MCF 10A (cell line): ENCODE data around the gene WNT3A. TPM values are rescaled to one million over a fixed set of nuclear protein-coding genes. Genes with fewer than 3 reads are reported as not detected.
"Not testable (repeated sequence)": the region's sequence is repeated elsewhere in the genome, so short reads cannot be mapped to it uniquely, and the experiment has no call there.

ENCODE experiments used
- BruUV-seq: library from RNA; stranded (reverse); fragments of 400-500 nt; replicated peaks from 2 replicates; lab custom pipeline; 2021; lab: Mats Ljungman, UMichigan
- CTCF ChIA-PET: fragments of 300-600 bp; sonication (Branson Sonifier 250); formaldehyde crosslinking; extraction: SDS; loops from one replicate; lab custom pipeline; 2021; ENCODE audit warnings: antibody characterized with exemption, inconsistent platforms; lab: Yijun Ruan, JAX
- POLR2A ChIA-PET: fragments of 300-600, 350-650 bp; sonication (Branson Sonifier 250); formaldehyde crosslinking; extraction: SDS; loops from one replicate; lab custom pipeline; 2020; ENCODE audit warnings: antibody characterized with exemption, inconsistent platforms; lab: Yijun Ruan, JAX
- DNase-seq: peaks from one replicate; pipeline ENCODE4 v3.0.0-alpha.2; 2018; ENCODE audit not compliant: unreplicated experiment
- H3K27ac Mint-ChIP-seq: one replicate; pipeline ENCODE4 v1.8.0; 2022; ENCODE audit warnings: mild to moderate bottlenecking, low read depth, mixed read lengths; ENCODE audit not compliant: unreplicated experiment
- H3K27me3 Mint-ChIP-seq: one replicate; pipeline ENCODE4 v1.8.0; 2022; ENCODE audit warnings: mixed read lengths; ENCODE audit not compliant: insufficient read depth, unreplicated experiment
- H3K36me3 Mint-ChIP-seq: one replicate; pipeline ENCODE4 v1.8.0; 2022; ENCODE audit warnings: mild to moderate bottlenecking, moderate library complexity, mixed read lengths; ENCODE audit not compliant: insufficient read depth, unreplicated experiment
- H3K4me1 Mint-ChIP-seq: one replicate; pipeline ENCODE4 v1.8.0; 2022; ENCODE audit warnings: mixed read lengths; ENCODE audit not compliant: insufficient read depth, unreplicated experiment
- H3K4me3 Mint-ChIP-seq: one replicate; pipeline ENCODE4 v1.8.0; 2022; ENCODE audit warnings: mild to moderate bottlenecking, moderate library complexity, mixed read lengths; ENCODE audit not compliant: unreplicated experiment
- H3K9me3 Mint-ChIP-seq: one replicate; pipeline ENCODE4 v1.8.0; 2022; ENCODE audit warnings: mixed read lengths; ENCODE audit not compliant: unreplicated experiment
- CTCF ChIP-seq: fragments of 200-600 bp; IDR thresholded peaks from one replicate; pipeline ENCODE4 v1.8.0; 2022; ENCODE audit warnings: antibody characterized with exemption, mild to moderate bottlenecking; ENCODE audit not compliant: unreplicated experiment
- intact Hi-C: fragments of 100-400 bp; cut with micrococcal nuclease; formaldehyde crosslinking; loops from 2 replicates; pipeline ENCODE4 v1.14.1; 2022
- total RNA-seq: library from RNA; stranded (reverse); gene quantifications from 2 replicates; pipeline ENCODE4 v1.2.3, GENCODE V29; 2022

The WNT3A gene
- total RNA-seq, 1 experiment from 2014 or later = not detected

- POLR2A ChIA-PET = interaction anchor here (0.7 to 1.0 kb wide), 3 partner anchors 9 to 102 kb away, joined by 3 to 4 read pairs (median 4); no protein-coding TSS in a partner anchor
- H3K36me3 Mint-ChIP-seq = no peaks in the 10 kb centered on the region
These were observed 44.9 kb upstream of the WNT3A start for GRCh38 chr1:227961651-227962466.

GRCh38 chr1:227966733-227967132, 40.1 kb upstream of the WNT3A start:
- H3K27ac Mint-ChIP-seq = peak overlapping the region; percentile 39
- CTCF ChIA-PET, H3K4me3 Mint-ChIP-seq, intact Hi-C loops, BruUV-seq, H3K9me3 Mint-ChIP-seq, POLR2A ChIA-PET, H3K36me3 Mint-ChIP-seq: not testable (repeated sequence)
- DNase-seq = peak; percentile 89
- peaks cover 20% of the 10 kb centered on the region for H3K27me3 Mint-ChIP-seq
- peaks cover 15% of the 10 kb centered on the region for H3K4me1 Mint-ChIP-seq

More at GRCh38 chr1:227961651-227962466, 44.9 kb upstream of the WNT3A start:
- no TSS peak for BruUV-seq
- Mint-ChIP-seq H3K27ac (no peak overlapping the region), H3K9me3 (no peaks in the 10 kb centered on the region), H3K4me3 (no peak overlapping the region), H3K27me3 (peaks cover 37% of the 10 kb centered on the region), H3K4me1 (peaks cover 7% of the 10 kb centered on the region)
- DNase-seq = no peak
- intact Hi-C loops = no loop called here
- CTCF ChIA-PET = interaction anchor here (0.6 to 1.7 kb wide), 7 partner anchors 8 to 479 kb away, joined by 3 to 10 read pairs (median 4); partner anchors contain the start of genes TRIM11 and WNT9A
- no peak for TF ChIP-seq CTCF

DNA sequence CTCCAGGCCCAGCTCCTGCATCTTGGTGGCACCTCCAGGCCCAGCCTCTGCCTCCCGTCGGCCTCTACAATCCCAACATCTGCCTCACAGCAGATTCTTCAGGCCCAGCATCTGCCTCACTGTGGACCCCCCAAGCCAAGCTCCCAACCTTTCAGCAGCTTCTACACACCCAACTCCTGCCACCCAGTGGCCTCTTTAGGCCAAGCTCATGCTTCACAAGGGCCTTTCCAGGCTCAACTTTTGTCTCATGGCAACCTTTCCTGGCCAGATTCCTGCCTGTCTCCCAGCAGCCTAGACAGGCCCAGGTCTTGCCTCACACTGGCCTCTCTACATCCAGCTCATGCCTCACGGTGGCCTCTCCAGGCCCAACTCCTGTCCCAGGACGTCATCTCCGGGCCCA, 39.0 kb upstream of the WNT3A start:
- H3K36me3 Mint-ChIP-seq, H3K4me3 Mint-ChIP-seq, BruUV-seq, intact Hi-C loops, POLR2A ChIA-PET, H3K9me3 Mint-ChIP-seq: not testable (repeated sequence)
- Mint-ChIP-seq H3K4me1 (peaks cover 18% of the 10 kb centered on the region), H3K27ac (peak overlapping the region; percentile 78), H3K27me3 (peaks cover 13% of the 10 kb centered on the region)
- DNase-seq = peak; percentile 45
- TF ChIP-seq CTCF = peak; percentile 9
- CTCF ChIA-PET = interaction anchor here (0.7 kb wide), 1 partner anchor 169 kb away, joined by 3 read pairs; no protein-coding TSS in a partner anchor

- not testable (repeated sequence) for H3K4me3 Mint-ChIP-seq, BruUV-seq
- H3K4me1 Mint-ChIP-seq = peaks cover 20% of the 10 kb centered on the region
These were observed 36.5 kb upstream of the WNT3A start for GRCh38 chr1:227970076-227970995.

GRCh38 chr1:227971216-227971615, 35.6 kb upstream of the WNT3A start:
- CTCF ChIA-PET = interaction anchor here (0.6 to 0.7 kb wide), 3 partner anchors 32 to 1106 kb away, joined by 3 read pairs; no protein-coding TSS in a partner anchor
- DNase-seq, H3K9me3 Mint-ChIP-seq, POLR2A ChIA-PET, H3K27me3 Mint-ChIP-seq, H3K4me3 Mint-ChIP-seq, BruUV-seq, H3K36me3 Mint-ChIP-seq, intact Hi-C loops: not testable (repeated sequence)
- H3K27ac Mint-ChIP-seq = peak overlapping the region; percentile 73
- peaks cover 19% of the 10 kb centered on the region for H3K4me1 Mint-ChIP-seq

More at GRCh38 chr1:227970076-227970995, 36.5 kb upstream of the WNT3A start:
- H3K36me3 Mint-ChIP-seq, H3K27me3 Mint-ChIP-seq, DNase-seq, POLR2A ChIA-PET, H3K9me3 Mint-ChIP-seq, intact Hi-C loops: not testable (repeated sequence)
- peak overlapping the region; percentile 70 for H3K27ac Mint-ChIP-seq
- CTCF ChIA-PET = interaction anchor here (0.7 kb wide), 1 partner anchor 1484 kb away, joined by 3 read pairs; no protein-coding TSS in a partner anchor

- H3K36me3 Mint-ChIP-seq, POLR2A ChIA-PET, H3K4me3 Mint-ChIP-seq, H3K27me3 Mint-ChIP-seq, BruUV-seq, H3K9me3 Mint-ChIP-seq, intact Hi-C loops: not testable (repeated sequence)
- Mint-ChIP-seq H3K27ac (peak overlapping the region; percentile 73), H3K4me1 (peaks cover 14% of the 10 kb centered on the region)
- CTCF ChIA-PET = interaction anchor here (0.6 to 1.5 kb wide), 6 partner anchors 33 to 1107 kb away, joined by 3 to 4 read pairs (median 3); no protein-coding TSS in a partner anchor
- peak; percentile 58 for DNase-seq
These were observed 35.0 kb upstream of the WNT3A start for GRCh38 chr1:227971643-227972282.
